Left ventricle myocardium inferior (tissue), 1 donor: ENCODE measurements around the gene RABGAP1. TPM values are rescaled to one million over a fixed set of nuclear protein-coding genes. Genes with fewer than 3 reads are reported as not detected.

Experiments
- DNase-seq: peaks from one replicate; pipeline ENCODE4 v3.0.0-alpha.2; 2020
- H3K27ac ChIP-seq: fragments of 200-600 bp; replicated peaks from 2 replicates; pipeline ENCODE4 v1.8.0; 2021
- H3K27me3 ChIP-seq: fragments of 200-600 bp; 2 replicates; pipeline ENCODE4 v1.8.0; 2021; ENCODE audit warnings: low read depth
- H3K36me3 ChIP-seq: fragments of 200-600 bp; 2 replicates; pipeline ENCODE4 v1.8.0; 2021
- H3K4me1 ChIP-seq: fragments of 200-600 bp; 2 replicates; pipeline ENCODE4 v1.8.0; 2021
- H3K4me3 ChIP-seq: fragments of 200-600 bp; 2 replicates; pipeline ENCODE4 v1.8.0; 2021; ENCODE audit warnings: mild to moderate bottlenecking, moderate library complexity
- H3K9me3 ChIP-seq: fragments of 200-600 bp; replicated peaks from 2 replicates; pipeline ENCODE4 v1.8.0; 2021
- CTCF ChIP-seq: fragments of 200-600 bp; IDR thresholded peaks from 2 replicates; pipeline ENCODE4 v1.8.0; 2021; ENCODE audit warnings: antibody characterized with exemption, mild to moderate bottlenecking, borderline replicate concordance
- intact Hi-C: fragments of 100-400 bp; cut with micrococcal nuclease; formaldehyde crosslinking; loops from one replicate; pipeline ENCODE4 v1.11.0; 2022
- total RNA-seq: library from RNA; stranded (reverse); fragmentation: NEBNext Ultra II Directional; extraction: Animal tissue kit (Norgen Biotek cat#: 25700); gene quantifications from one replicate; pipeline ENCODE4 v1.2.1, GENCODE V29; 2021
- donor health status: DM: no; HTN: yes; CAD: no; lungs with severe emphysema.

RABGAP1 gene
- total RNA-seq, 1 donor from 2014 or later, result 48.2 TPM

GRCh38 chr9:122961139-122961538, 20.3 kb downstream of the RABGAP1 start:
- peaks cover 53% of the 10 kb centered on the region for H3K36me3 ChIP-seq
- intact Hi-C loops, result no loop called here

GRCh38 chr9:122975196-122975595, 34.4 kb downstream of the RABGAP1 start:
- Histone ChIP-seq H3K4me1 (peaks cover 26% of the 10 kb centered on the region), H3K36me3 (peaks cover 16% of the 10 kb centered on the region), H3K4me3 (no peak overlapping the region), H3K27ac (peak overlapping the region; percentile 80), H3K27me3 (no peaks in the 10 kb centered on the region), H3K9me3 (no peaks in the 10 kb centered on the region)
- TF ChIP-seq CTCF, result no peak
- no peak for DNase-seq
- intact Hi-C loops, result no loop called here

More at GRCh38 chr9:122961139-122961538, 20.3 kb downstream of the RABGAP1 start:
- DNase-seq, result no peak
- no peak overlapping the region for H3K4me3 ChIP-seq
- H3K27ac ChIP-seq, result no peak overlapping the region
- peaks cover 4% of the 10 kb centered on the region for H3K9me3 ChIP-seq
- H3K4me1 ChIP-seq, result peaks cover 10% of the 10 kb centered on the region
- H3K27me3 ChIP-seq, result no peaks in the 10 kb centered on the region
- no peak for TF ChIP-seq CTCF

GRCh38 chr9:122978601-122979000, 37.8 kb downstream of the RABGAP1 start:
- intact Hi-C loops, result no loop called here
- TF ChIP-seq CTCF, result no peak
- no peak overlapping the region for H3K4me3 ChIP-seq
- no peaks in the 10 kb centered on the region for H3K9me3 ChIP-seq
- peaks cover 26% of the 10 kb centered on the region for H3K4me1 ChIP-seq
- H3K27ac ChIP-seq, result no peak overlapping the region
- H3K27me3 ChIP-seq, result no peaks in the 10 kb centered on the region
- H3K36me3 ChIP-seq, result no peaks in the 10 kb centered on the region
- no peak for DNase-seq

GRCh38 chr9:122986010-122986409, 45.2 kb downstream of the RABGAP1 start:
- intact Hi-C loops, result no loop called here
- Histone ChIP-seq H3K4me1 (no peaks in the 10 kb centered on the region), H3K27me3 (no peaks in the 10 kb centered on the region), H3K4me3 (no peak overlapping the region), H3K9me3 (no peaks in the 10 kb centered on the region), H3K27ac (no peak overlapping the region), H3K36me3 (peaks cover 49% of the 10 kb centered on the region)
- TF ChIP-seq CTCF, result no peak
- DNase-seq, result no peak

- no peak for DNase-seq
- intact Hi-C loops, result no loop called here
- no peak overlapping the region for H3K27ac ChIP-seq
- no peaks in the 10 kb centered on the region for H3K9me3 ChIP-seq
- H3K4me3 ChIP-seq, result no peak overlapping the region
- H3K4me1 ChIP-seq, result no peaks in the 10 kb centered on the region
- H3K36me3 ChIP-seq, result peaks cover 50% of the 10 kb centered on the region
- TF ChIP-seq CTCF, result no peak
- H3K27me3 ChIP-seq, result no peaks in the 10 kb centered on the region
Measured at GRCh38 chr9:122988141-122988540, 47.3 kb downstream of the RABGAP1 start.
